Activated naive CD8-positive, alpha-beta T cell treated with anti-CD3 and anti-CD28 coated beads, Interleukin-2, amount 10 ng/mL, durations not matched to agents 7 days and 5 days (primary cell): ENCODE data around the gene RPL10. TPM values are rescaled to one million over a fixed set of nuclear protein-coding genes. Genes with fewer than 3 reads are reported as not detected.

Experiments used
- ATAC-seq: fragments of 150-1000 bp; cut with Tn5 transposase; one replicate; pipeline ENCODE4 v1.10.0; 2021; ENCODE audit warnings: low read depth, moderate library complexity
- POLR2A ChIA-PET: fragments of 350-600 bp; sonication (Branson Sonifier 250); formaldehyde crosslinking; loops from one replicate; lab custom pipeline; 2021; ENCODE audit warnings: antibody characterized with exemption; lab: Charles Lee
- DNase-seq: peaks from one replicate; pipeline ENCODE4 v3.0.0; 2021
- H3K27ac Mint-ChIP-seq: one replicate; pipeline ENCODE4 v1.8.0; 2022; ENCODE audit warnings: mild to moderate bottlenecking, mixed read lengths
- H3K27me3 Mint-ChIP-seq: one replicate; pipeline ENCODE4 v1.8.0; 2022; ENCODE audit warnings: mild to moderate bottlenecking, moderate library complexity, mixed read lengths
- H3K36me3 Mint-ChIP-seq: one replicate; pipeline ENCODE4 v1.8.0; 2021; ENCODE audit warnings: mild to moderate bottlenecking, mixed read lengths
- H3K4me1 Mint-ChIP-seq: one replicate; pipeline ENCODE4 v1.8.0; 2021; ENCODE audit warnings: mixed read lengths
- H3K4me3 Mint-ChIP-seq: one replicate; pipeline ENCODE4 v1.8.0; 2022; ENCODE audit warnings: mild to moderate bottlenecking, moderate library complexity, mixed read lengths
- H3K9me3 Mint-ChIP-seq: one replicate; pipeline ENCODE4 v1.8.0; 2021; ENCODE audit warnings: mixed read lengths
- total RNA-seq, 2 experiments: library from RNA; stranded (reverse); gene quantifications; one replicate each; pipeline ENCODE4 v1.2.3, GENCODE V29; 2021

Gene RPL10
- 1,000 to 10,000 TPM; 2,867 to 2,975 TPM for total RNA-seq

GRCh38 chrX:154397888-154398667, at the start of gene RPL10:
TSS of gene RPL10 (plus strand) at chrX:154398377. CDS start at chrX:154398520, 143 bp downstream.
- ATAC-seq (peak; percentile 86), DNase-seq (peak; percentile 87)
- Mint-ChIP-seq H3K27ac (peak within 1 kb of the TSS; percentile 100), H3K9me3 (no peaks in the 10 kb centered on the region), H3K4me3 (peak within 1 kb of the TSS; percentile 97), H3K4me1 (peaks cover 5% of the 10 kb centered on the region), H3K36me3 (peaks cover 13% of the 10 kb centered on the region), H3K27me3 (no peaks in the 10 kb centered on the region)
- POLR2A ChIA-PET: interaction anchor here (0.6 to 5.9 kb wide), 23 partner anchors 13 to 343 kb away, joined by 3 to 72 read pairs (median 5); partner anchors contain the start of genes ATP6AP1, DNASE1L1, EMD and FAM3A

DNA sequence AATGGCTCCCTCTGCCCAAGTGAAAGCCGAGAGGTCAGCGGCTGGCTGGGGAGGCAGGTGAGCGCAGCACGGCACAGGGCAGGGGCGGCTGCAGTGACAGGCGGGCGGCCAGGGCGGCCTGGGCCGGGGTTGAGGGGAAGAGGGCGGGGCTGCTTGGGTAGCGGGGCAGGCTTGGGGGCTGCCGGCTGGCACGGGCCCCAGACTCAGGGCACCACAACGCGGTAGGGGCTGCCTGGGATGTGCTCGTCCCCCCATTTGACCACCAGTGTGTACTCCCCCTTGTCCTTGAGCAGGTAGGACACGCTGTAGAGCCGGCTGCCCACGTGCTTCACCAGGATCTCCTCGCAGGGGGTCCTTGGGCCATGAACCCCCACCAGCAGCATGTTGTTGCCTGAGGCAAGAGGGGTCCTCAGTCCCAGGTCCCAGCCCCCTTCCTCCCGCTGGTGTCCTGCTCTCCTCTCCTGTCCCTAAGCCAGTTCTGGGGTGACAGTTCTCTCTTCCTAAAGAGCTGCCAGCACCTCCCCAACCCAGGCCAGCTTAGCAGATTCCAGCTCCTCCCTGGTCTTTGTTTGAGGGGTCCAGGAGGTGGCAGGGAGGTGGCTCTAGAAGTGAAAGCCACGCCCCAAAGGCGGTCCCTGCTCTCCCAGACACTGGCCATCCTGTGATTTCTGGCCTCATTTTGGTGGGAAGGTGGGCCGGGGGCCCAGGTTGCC, 49.4 kb upstream of the RPL10 start:
- Mint-ChIP-seq H3K4me1 (peaks cover 21% of the 10 kb centered on the region), H3K9me3 (no peaks in the 10 kb centered on the region), H3K27me3 (no peaks in the 10 kb centered on the region), H3K4me3 (no peak overlapping the region), H3K27ac (peak overlapping the region; percentile 78), H3K36me3 (peaks cover 2% of the 10 kb centered on the region)
- POLR2A ChIA-PET: interaction anchor here (0.5 to 3.0 kb wide), 4 partner anchors 20 to 257 kb away, joined by 3 to 13 read pairs (median 6); no protein-coding TSS in a partner anchor
- ATAC-seq (no peak), DNase-seq (no peak)

DNA sequence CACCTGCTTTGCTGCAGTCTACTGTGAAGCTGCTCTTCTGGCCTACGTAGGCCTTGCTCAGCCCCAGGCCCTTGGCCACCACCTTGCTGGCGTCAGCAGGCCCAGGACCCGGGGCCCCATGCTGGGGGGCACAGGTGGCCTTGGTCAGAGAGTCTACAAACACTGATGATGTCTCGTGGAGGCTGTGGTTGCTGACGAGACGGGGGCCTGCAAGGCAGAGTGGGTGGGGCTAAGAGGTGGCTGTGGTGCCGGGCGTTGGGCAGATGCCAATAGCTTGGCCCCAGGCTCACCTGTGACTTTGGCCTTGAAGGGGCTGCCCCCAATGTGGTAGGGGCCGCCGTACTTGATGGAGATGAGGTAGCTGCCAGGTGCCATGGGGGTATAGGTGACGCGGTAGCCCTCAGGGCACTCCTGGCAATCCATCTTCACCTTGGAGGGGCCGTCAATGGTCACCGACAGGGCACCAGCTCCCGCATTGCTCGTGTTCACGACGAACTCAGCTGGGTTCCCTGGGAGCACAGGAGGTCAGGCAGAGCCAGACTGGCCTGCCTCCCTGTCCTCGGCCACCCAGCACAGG, 48.7 kb upstream of the RPL10 start:
- Mint-ChIP-seq H3K27ac (peak overlapping the region; percentile 51), H3K4me1 (peaks cover 23% of the 10 kb centered on the region), H3K4me3 (no peak overlapping the region), H3K9me3 (no peaks in the 10 kb centered on the region), H3K36me3 (peaks cover 2% of the 10 kb centered on the region), H3K27me3 (no peaks in the 10 kb centered on the region)
- no peak for DNase-seq
- POLR2A ChIA-PET: interaction anchor here (0.5 to 3.0 kb wide), 4 partner anchors 20 to 257 kb away, joined by 3 to 13 read pairs (median 6); no protein-coding TSS in a partner anchor
- ATAC-seq: no peak

DNA sequence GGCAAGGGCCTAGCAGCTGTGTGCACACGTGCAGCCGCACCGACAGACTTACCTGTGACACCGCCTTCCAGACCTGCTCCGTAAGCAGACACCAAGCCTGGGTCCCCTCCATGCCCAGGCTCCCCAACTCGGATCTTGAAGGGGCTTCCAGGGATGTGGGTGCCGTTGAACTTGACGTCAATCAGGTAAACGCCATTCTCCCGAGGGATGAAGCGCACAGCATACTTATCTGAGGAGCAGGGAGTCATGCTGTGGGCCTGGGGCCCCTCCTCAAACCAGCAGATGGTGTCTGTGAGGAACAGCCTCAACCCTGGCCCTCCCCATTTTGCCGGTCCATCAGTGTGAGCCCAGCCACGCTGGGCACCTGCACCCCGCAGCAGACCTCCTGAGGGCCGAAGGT, 48.2 kb upstream of the RPL10 start:
- ATAC-seq (no peak), DNase-seq (no peak)
- no peaks in the 10 kb centered on the region for H3K27me3 Mint-ChIP-seq
- H3K9me3 Mint-ChIP-seq: no peaks in the 10 kb centered on the region
- H3K4me3 Mint-ChIP-seq: no peak overlapping the region
- peaks cover 23% of the 10 kb centered on the region for H3K4me1 Mint-ChIP-seq
- POLR2A ChIA-PET: interaction anchor here (2.2 kb wide), 1 partner anchor 21 kb away, joined by 8 read pairs; no protein-coding TSS in a partner anchor
- no peak overlapping the region for H3K27ac Mint-ChIP-seq
- peaks cover 2% of the 10 kb centered on the region for H3K36me3 Mint-ChIP-seq

GRCh38 chrX:154350429-154351182, 47.6 kb upstream of the RPL10 start:
- Mint-ChIP-seq H3K4me3 (no peak overlapping the region), H3K4me1 (peaks cover 23% of the 10 kb centered on the region), H3K9me3 (no peaks in the 10 kb centered on the region), H3K36me3 (peaks cover 2% of the 10 kb centered on the region), H3K27me3 (no peaks in the 10 kb centered on the region), H3K27ac (peak overlapping the region; percentile 45)
- POLR2A ChIA-PET: interaction anchor here (2.2 kb wide), 1 partner anchor 20 kb away, joined by 8 read pairs; no protein-coding TSS in a partner anchor
- DNase-seq (no peak), ATAC-seq (no peak)

DNA sequence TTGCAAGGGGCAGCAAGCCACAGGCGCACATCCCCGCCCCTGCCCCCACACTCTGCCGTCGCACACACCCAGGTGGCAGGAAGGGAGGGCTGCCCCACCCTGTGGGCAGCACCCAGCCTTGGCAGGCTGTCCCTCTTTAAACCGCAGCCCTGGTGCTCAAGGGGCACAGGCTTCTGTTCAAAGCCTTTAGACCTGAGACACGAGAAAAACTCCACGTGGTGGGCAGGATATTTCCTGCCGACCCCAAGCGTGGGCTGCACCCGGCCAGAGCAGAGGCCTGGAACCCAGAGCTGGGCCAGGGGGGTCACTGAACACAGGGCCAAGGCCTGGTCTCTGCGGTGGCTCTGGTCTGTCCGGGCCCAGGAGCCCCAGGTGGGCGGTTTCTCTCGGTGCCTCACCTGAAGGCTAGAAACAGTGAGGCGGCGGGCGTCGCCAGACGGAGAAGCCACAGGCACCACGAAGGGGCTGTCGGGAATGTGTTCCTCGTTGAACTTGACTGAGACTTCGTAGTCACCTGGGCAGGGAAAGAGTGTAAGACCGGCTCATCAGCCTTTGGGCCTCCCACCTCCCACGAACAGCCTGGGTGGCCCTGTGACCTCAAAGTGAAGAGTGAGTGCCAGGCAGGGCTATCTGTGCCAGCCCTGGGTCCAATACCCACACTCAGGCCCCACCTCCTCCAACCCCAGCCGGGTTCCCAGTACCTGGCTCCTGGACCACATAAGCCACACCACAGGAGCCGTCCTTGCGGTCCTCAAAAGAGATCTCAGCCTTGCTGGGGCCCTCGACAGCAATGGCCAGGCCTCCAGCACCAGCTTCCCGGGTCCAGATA, 46.8 kb upstream of the RPL10 start:
- Mint-ChIP-seq H3K9me3 (no peaks in the 10 kb centered on the region), H3K27me3 (no peaks in the 10 kb centered on the region), H3K4me3 (peak overlapping the region; percentile 37), H3K36me3 (peaks cover 4% of the 10 kb centered on the region), H3K27ac (peak overlapping the region; percentile 70), H3K4me1 (peaks cover 23% of the 10 kb centered on the region)
- peak; percentile 41 for DNase-seq
- POLR2A ChIA-PET: no interaction called here
- no peak for ATAC-seq

DNA sequence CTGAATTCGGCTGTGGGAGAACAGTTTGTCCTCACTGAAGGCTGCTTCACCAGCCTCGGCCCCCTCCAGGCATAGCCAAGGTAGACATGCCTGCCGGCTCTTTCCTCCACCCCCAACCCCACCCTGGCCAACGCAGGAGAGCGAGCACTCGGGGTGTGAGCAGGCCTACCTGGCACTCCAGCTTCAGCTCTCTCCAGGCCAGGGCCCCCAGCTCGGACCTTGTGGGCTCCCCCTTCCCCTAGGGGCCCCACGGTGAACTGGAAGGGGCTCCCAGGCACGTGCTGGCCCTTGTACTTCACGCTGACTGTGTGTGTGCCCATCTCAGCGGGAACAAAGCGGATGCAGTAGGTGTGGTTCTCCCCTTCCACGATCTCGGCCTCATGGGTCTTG, 46.2 kb upstream of the RPL10 start:
- ATAC-seq (no peak), DNase-seq (no peak)
- Mint-ChIP-seq H3K4me3 (peak overlapping the region; percentile 37), H3K4me1 (peaks cover 22% of the 10 kb centered on the region), H3K9me3 (no peaks in the 10 kb centered on the region), H3K27ac (peak overlapping the region; percentile 70), H3K36me3 (peaks cover 4% of the 10 kb centered on the region), H3K27me3 (no peaks in the 10 kb centered on the region)
- POLR2A ChIA-PET: no interaction called here

GRCh38 chrX:154352466-154352865, 45.7 kb upstream of the RPL10 start:
- Mint-ChIP-seq H3K27me3 (no peaks in the 10 kb centered on the region), H3K36me3 (peaks cover 4% of the 10 kb centered on the region), H3K9me3 (no peaks in the 10 kb centered on the region), H3K4me1 (peaks cover 18% of the 10 kb centered on the region), H3K27ac (no peak overlapping the region), H3K4me3 (peak overlapping the region; percentile 22)
- DNase-seq (no peak), ATAC-seq (no peak)
- POLR2A ChIA-PET: no interaction called here

DNA sequence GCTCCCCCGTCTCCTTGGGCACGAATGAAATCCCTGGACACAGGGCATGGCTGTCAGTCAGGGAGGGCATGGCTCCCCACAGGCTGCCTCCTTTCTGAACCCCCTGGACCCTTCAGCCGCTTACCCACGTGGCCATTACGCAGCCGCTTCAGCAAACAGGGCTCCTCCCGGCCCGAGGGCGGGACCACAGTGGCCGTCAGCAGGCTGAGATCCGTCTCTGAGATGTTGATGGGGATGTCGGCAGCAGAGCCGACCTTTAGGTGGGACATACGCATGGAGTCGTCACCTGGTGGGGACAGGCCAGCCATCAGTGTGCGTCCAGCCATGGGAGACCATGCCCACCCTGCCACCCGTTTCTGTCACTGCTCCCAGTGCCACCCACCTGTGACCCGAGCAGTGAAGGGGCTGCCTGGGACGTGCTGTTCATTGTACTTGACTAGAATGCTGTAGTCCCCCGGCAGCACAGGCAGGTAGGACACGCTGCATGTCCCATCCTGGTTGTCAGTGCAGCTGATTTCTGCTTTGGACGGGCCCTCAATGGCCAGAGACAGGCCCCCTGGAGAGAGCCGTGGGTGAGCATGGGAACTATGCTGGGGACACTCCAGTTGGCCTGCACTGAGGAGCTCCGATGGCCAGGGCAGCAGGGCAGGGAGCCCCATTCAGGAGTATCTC, 44.9 kb upstream of the RPL10 start:
- Mint-ChIP-seq H3K27me3 (no peaks in the 10 kb centered on the region), H3K4me1 (peaks cover 13% of the 10 kb centered on the region), H3K9me3 (no peaks in the 10 kb centered on the region), H3K36me3 (peaks cover 4% of the 10 kb centered on the region), H3K4me3 (no peak overlapping the region), H3K27ac (no peak overlapping the region)
- POLR2A ChIA-PET: interaction anchor here (1.4 kb wide), 1 partner anchor 18 kb away, joined by 6 read pairs; no protein-coding TSS in a partner anchor
- DNase-seq: no peak
- no peak for ATAC-seq

DNA sequence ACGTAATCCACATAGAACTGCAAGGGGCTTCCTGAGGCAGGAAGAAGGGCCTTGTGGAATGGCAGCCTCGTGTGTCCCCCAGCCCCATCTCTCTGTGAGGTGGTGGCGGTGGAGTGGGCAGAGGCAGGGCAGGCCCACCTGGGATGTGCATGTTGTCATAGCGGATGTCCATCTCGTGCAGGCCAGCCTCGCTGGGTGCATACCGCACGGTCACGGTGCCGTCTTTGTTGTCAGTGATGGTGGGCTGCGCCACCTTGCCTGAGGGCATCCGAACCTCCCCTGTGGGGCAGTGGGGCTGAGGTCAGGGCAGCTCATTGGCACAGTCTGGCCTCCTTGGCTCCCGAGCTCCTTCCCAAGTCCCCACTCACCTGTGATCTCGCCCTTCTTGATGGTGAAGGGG, 44.2 kb upstream of the RPL10 start:
- no peaks in the 10 kb centered on the region for H3K9me3 Mint-ChIP-seq
- H3K27ac Mint-ChIP-seq: no peak overlapping the region
- H3K4me3 Mint-ChIP-seq: no peak overlapping the region
- H3K27me3 Mint-ChIP-seq: no peaks in the 10 kb centered on the region
- H3K36me3 Mint-ChIP-seq: peaks cover 7% of the 10 kb centered on the region
- peaks cover 10% of the 10 kb centered on the region for H3K4me1 Mint-ChIP-seq
- ATAC-seq (no peak), DNase-seq (no peak)
- POLR2A ChIA-PET: interaction anchor here (1.4 kb wide), 1 partner anchor 17 kb away, joined by 6 read pairs; no protein-coding TSS in a partner anchor

DNA sequence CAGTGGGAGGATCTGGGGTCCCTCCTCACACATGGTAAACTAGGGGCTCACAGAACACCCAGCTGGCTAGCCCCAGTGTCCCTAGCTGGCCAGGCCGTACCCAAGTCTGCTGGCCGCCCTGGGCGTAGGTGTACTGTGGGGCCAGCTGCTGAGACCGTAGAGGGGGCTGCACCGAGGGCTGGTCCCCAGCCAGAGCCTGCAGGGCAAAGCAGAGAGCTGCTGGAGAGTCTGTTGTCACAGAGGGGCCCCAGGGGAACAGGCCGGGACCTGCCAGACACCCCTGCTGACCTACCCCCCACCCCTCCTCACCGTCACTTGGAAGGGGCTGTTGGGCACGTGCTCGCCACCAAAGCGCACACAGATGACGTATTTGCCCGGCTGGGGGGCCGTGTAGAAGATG, 43.7 kb upstream of the RPL10 start:
- no peak overlapping the region for H3K4me3 Mint-ChIP-seq
- H3K4me1 Mint-ChIP-seq: peaks cover 9% of the 10 kb centered on the region
- DNase-seq (no peak), ATAC-seq (no peak)
- H3K9me3 Mint-ChIP-seq: no peaks in the 10 kb centered on the region
- H3K36me3 Mint-ChIP-seq: peaks cover 7% of the 10 kb centered on the region
- H3K27ac Mint-ChIP-seq: no peak overlapping the region
- POLR2A ChIA-PET: interaction anchor here (1.4 kb wide), 1 partner anchor 17 kb away, joined by 6 read pairs; no protein-coding TSS in a partner anchor
- no peaks in the 10 kb centered on the region for H3K27me3 Mint-ChIP-seq
